OCI-LY7 (cell line): ENCODE data around the gene CACNA2D4. TPM values are rescaled to one million over a fixed set of nuclear protein-coding genes. Genes with fewer than 3 reads are reported as not detected.

Experiments used
- BruUV-seq: library from RNA; stranded (reverse); fragments of 400-500 nt; replicated peaks from 2 replicates; lab custom pipeline; 2021; lab: Mats Ljungman, UMichigan
- CTCF ChIA-PET: fragments of 300-600 bp; sonication (Branson Sonifier 250); formaldehyde crosslinking; loops from one replicate; lab custom pipeline; 2022; ENCODE audit warnings: antibody characterized with exemption; ENCODE audit not compliant: unreplicated experiment; lab: Charles Lee
- POLR2A ChIA-PET: fragments of 300-600 bp; sonication (Branson Sonifier 250); formaldehyde crosslinking; loops from one replicate; lab custom pipeline; 2022; ENCODE audit warnings: antibody characterized with exemption; lab: Charles Lee
- DNase-seq: peaks from one replicate; pipeline ENCODE4 v3.0.0-alpha.2; 2015; ENCODE audit warnings: low spot score
- H2AFZ ChIP-seq: fragments of 200-600 bp; sonication (generic), shearing (Covaris generic); 2 replicates; pipeline ENCODE4 v1.6.1; 2014; ENCODE audit warnings: mild to moderate bottlenecking, antibody characterized with exemption, low read length, moderate library complexity
- H3K27ac ChIP-seq: fragments of 200-600 bp; sonication (generic); 2 replicates; pipeline ENCODE4 v1.5.1; 2014; ENCODE audit warnings: mixed run types, low read depth, mild to moderate bottlenecking, moderate library complexity, low read length, inconsistent platforms; ENCODE audit not compliant: poor library complexity, severe bottlenecking
- H3K36me3 ChIP-seq: fragments of 200-600 bp; sonication (generic); 2 replicates; pipeline ENCODE4 v1.6.1; 2014; ENCODE audit warnings: mild to moderate bottlenecking, antibody characterized with exemption, low read length, moderate library complexity, mixed read lengths; ENCODE audit not compliant: insufficient read depth
- H3K4me1 ChIP-seq: fragments of 200-600 bp; sonication (generic); 2 replicates; pipeline ENCODE4 v1.5.1; 2014; ENCODE audit warnings: mild to moderate bottlenecking, low read length; ENCODE audit not compliant: insufficient read depth, poor library complexity, severe bottlenecking
- H3K4me2 ChIP-seq: fragments of 200-600 bp; sonication (generic); 2 replicates; pipeline ENCODE4 v1.6.1; 2014; ENCODE audit warnings: mild to moderate bottlenecking, low read length
- H3K4me3 ChIP-seq: fragments of 200-600 bp; sonication (generic); 2 replicates; pipeline ENCODE4 v1.5.1; 2014; ENCODE audit warnings: mild to moderate bottlenecking, low read depth, low read length; ENCODE audit not compliant: poor library complexity, severe bottlenecking
- H3K79me2 ChIP-seq: fragments of 200-600 bp; sonication (generic); 2 replicates; pipeline ENCODE4 v1.6.1; 2016; ENCODE audit warnings: low read depth, mild to moderate bottlenecking, low read length, moderate library complexity, mixed read lengths; ENCODE audit not compliant: insufficient read depth
- H3K9me2 ChIP-seq: fragments of 200-600 bp; sonication (generic); 2 replicates; pipeline ENCODE4 v1.6.1; 2016; ENCODE audit warnings: mild to moderate bottlenecking, low read length, mixed read lengths; ENCODE audit not compliant: insufficient read depth
- H3K9me3 ChIP-seq: fragments of 200-600 bp; sonication (generic); 2 replicates; pipeline ENCODE4 v1.6.1; 2014; ENCODE audit warnings: mild to moderate bottlenecking, mixed run types, low read length, mixed read lengths
- H4K20me1 ChIP-seq: fragments of 200-600 bp; sonication (generic); 2 replicates; pipeline ENCODE4 v1.6.1; 2014; ENCODE audit warnings: mild to moderate bottlenecking, antibody characterized with exemption, low read length, moderate library complexity, mixed read lengths; ENCODE audit not compliant: insufficient read depth
- EZH2phosphoT487 ChIP-seq: fragments of 200-600 bp; sonication (generic); IDR thresholded peaks from 2 replicates; pipeline ENCODE4 v1.6.1; 2018; ENCODE audit warnings: low read depth, borderline replicate concordance, mild to moderate bottlenecking, mixed run types, antibody characterized with exemption, low read length, moderate library complexity, mixed read lengths
- intact Hi-C: fragments of 100-400 bp; cut with micrococcal nuclease; formaldehyde crosslinking; loops from one replicate; pipeline ENCODE4 v1.10.0; 2022; ENCODE audit not compliant: unreplicated experiment
- total RNA-seq, 2 experiments: library from RNA; depleted of rRNA in 1 of 2; stranded (reverse); fragments of >200 nt in 1 of 2; shearing (Covaris generic) in 1 of 2; gene quantifications; 2 replicates each; pipeline ENCODE4 v1.2.3, GENCODE V29; 2014 to 2022
- TF ChIP-seq, protein P1 (sequence below): fragments of 200-600 bp; sonication (generic); conservative IDR thresholded peaks from 2 replicates; pipeline ENCODE4 v1.5.1; 2014; ENCODE audit warnings: mild to moderate bottlenecking, antibody characterized with exemption, low read length, moderate library complexity, mixed read lengths

The CACNA2D4 gene
- total RNA-seq, 2 experiments from 2014 or later: 0.13 TPM; not detected in 1

DNA sequence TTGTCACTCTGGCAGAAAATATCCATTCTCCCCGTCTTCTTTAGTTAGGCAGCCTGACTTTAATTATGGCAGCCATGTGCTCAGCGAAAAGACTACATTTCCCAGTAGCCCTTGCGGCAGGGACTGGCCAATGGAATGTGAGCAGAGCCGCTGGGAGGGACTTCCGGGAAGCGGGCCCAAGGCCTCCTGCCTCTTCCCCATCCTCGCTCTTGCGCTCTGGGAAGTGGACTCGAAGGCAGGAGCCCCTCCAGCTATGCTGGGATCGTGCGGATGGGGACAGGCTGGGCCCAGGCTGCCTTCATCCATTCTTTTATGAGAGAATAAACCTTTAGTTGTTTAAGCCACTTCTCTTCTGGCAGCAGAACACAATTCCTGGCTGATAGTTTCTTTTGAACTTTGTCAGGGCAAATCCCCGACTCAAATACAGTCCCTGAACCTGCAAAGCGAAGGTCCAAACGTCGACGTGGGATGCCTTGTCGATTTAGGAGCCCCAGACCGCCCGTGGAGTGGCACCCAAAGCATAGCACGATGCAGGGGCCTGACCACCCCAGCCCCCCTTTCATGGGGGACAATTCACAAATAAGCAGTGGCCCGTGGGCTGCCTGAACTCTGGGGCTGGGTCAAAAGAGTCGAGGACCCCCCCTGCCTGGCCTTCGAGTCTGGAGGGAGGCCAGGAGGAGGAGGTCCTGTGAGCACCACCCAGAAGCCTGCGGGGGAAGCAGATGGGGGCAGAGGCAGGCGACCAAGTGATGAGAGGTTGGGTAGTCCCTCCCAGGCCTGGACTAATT is 113.7 kb downstream of the CACNA2D4 start:
- DNase-seq: peak; percentile 91
- Histone ChIP-seq H3K4me2 (peak overlapping the region; percentile 29; the same call in 1 of the 2 replicates), H3K9me2 (no peaks in the 10 kb centered on the region), H3K36me3 (no peaks in the 10 kb centered on the region), H3K4me3 (no peak overlapping the region), H3K27ac (no peak overlapping the region), H3K4me1 (peaks cover 3% of the 10 kb centered on the region), H2AFZ (peak overlapping the region; percentile 81), H3K9me3 (no peaks in the 10 kb centered on the region), H4K20me1 (no peaks in the 10 kb centered on the region), H3K79me2 (no peaks in the 10 kb centered on the region)
- BruUV-seq: no TSS peak
- ChIA-PET POLR2A (interaction anchor here (1.2 kb wide), 1 partner anchor 135 kb away, joined by 3 read pairs; no protein-coding TSS in a partner anchor), CTCF (no interaction called here)
- intact Hi-C loops: no loop called here
- TF ChIP-seq, protein P1, sequence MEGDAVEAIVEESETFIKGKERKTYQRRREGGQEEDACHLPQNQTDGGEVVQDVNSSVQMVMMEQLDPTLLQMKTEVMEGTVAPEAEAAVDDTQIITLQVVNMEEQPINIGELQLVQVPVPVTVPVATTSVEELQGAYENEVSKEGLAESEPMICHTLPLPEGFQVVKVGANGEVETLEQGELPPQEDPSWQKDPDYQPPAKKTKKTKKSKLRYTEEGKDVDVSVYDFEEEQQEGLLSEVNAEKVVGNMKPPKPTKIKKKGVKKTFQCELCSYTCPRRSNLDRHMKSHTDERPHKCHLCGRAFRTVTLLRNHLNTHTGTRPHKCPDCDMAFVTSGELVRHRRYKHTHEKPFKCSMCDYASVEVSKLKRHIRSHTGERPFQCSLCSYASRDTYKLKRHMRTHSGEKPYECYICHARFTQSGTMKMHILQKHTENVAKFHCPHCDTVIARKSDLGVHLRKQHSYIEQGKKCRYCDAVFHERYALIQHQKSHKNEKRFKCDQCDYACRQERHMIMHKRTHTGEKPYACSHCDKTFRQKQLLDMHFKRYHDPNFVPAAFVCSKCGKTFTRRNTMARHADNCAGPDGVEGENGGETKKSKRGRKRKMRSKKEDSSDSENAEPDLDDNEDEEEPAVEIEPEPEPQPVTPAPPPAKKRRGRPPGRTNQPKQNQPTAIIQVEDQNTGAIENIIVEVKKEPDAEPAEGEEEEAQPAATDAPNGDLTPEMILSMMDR: no peak
- no peak for TF ChIP-seq EZH2phosphoT487

DNA sequence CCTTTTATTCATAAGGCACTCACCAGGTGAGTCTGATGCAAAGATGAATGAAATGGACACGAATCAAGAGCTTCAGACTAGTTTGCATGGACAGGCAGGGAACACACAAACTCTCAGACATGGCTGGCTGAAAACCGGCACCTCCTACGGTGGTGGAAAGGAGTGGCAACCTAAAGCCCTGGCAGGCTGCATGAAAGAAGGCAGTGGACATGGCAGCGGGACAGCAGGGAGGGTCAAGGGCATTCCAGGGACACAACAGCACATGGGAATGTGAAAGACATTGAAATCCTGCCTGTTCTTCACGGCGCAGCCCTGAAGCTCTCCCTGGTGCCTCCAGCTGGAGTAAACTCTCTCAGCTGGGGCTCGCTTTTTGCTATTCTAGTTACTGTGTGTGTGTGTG is 114.7 kb downstream of the CACNA2D4 start:
- Histone ChIP-seq H3K9me3 (no peaks in the 10 kb centered on the region), H3K9me2 (no peaks in the 10 kb centered on the region), H2AFZ (peak overlapping the region; percentile 81; the same call in 1 of the 2 replicates), H3K4me2 (no peak overlapping the region), H3K27ac (no peak overlapping the region), H3K79me2 (no peaks in the 10 kb centered on the region), H3K4me3 (no peak overlapping the region), H3K4me1 (peaks cover 3% of the 10 kb centered on the region), H4K20me1 (no peaks in the 10 kb centered on the region), H3K36me3 (no peaks in the 10 kb centered on the region)
- intact Hi-C loops: no loop called here
- no peak for DNase-seq
- no TSS peak for BruUV-seq
- POLR2A ChIA-PET: interaction anchor here (1.2 kb wide), 1 partner anchor 136 kb away, joined by 3 read pairs; no protein-coding TSS in a partner anchor
- TF ChIP-seq EZH2phosphoT487: no peak
- TF ChIP-seq, protein P1: no peak
- CTCF ChIA-PET: no interaction called here
